GM12873 (cell line): ENCODE results near the gene UROC1.

Source experiments
- TF ChIP-seq, protein P1 (sequence below): IDR thresholded peaks from 2 replicates; pipeline ENCODE4 v1.5.1; 2012; ENCODE audit warnings: low read depth, mild to moderate bottlenecking, moderate library complexity, low read length, control low read depth; ENCODE audit not compliant: insufficient read depth; ENCODE audit errors: missing control alignments

UROC1 gene

DNA sequence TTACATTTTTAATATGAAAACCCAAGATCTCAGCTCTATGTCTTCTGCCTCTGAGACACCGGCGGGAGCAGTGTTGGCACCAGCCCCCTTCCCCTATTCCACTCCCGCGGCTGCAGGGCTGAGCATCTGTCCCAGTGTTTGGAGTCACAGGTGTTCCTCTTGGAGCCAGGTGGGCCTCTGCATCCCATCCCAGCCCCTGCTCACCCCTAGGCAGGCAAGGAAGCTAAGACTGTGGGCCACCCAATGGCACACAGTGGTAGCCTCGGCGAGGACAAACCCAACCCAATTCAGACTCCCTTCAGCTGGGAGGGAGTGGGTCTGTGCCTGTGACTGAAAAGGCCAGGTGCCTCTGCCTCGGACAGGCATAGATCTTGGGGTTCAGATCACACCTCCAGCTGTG is 9.4 kb upstream of the UROC1 start:
- TF ChIP-seq, protein P1, sequence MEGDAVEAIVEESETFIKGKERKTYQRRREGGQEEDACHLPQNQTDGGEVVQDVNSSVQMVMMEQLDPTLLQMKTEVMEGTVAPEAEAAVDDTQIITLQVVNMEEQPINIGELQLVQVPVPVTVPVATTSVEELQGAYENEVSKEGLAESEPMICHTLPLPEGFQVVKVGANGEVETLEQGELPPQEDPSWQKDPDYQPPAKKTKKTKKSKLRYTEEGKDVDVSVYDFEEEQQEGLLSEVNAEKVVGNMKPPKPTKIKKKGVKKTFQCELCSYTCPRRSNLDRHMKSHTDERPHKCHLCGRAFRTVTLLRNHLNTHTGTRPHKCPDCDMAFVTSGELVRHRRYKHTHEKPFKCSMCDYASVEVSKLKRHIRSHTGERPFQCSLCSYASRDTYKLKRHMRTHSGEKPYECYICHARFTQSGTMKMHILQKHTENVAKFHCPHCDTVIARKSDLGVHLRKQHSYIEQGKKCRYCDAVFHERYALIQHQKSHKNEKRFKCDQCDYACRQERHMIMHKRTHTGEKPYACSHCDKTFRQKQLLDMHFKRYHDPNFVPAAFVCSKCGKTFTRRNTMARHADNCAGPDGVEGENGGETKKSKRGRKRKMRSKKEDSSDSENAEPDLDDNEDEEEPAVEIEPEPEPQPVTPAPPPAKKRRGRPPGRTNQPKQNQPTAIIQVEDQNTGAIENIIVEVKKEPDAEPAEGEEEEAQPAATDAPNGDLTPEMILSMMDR, result no peak

DNA sequence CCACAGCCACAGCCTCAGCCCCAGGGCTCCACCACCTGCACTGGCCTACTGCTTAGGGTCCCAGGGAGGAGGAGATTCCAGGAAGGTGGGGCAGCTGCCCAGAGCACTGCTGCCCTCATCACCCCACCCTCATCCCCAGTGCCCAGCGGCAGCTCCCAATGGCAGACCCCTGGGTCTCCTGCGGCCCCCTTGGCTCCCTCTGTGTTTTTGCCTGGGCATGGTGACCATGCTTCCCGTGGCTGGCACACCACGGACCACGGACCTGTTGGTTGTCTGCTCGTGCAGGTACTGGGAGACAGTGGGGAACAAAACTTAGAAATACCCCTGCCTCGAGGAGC is 9.1 kb upstream of the UROC1 start:
- TF ChIP-seq, protein P1, result no peak

DNA sequence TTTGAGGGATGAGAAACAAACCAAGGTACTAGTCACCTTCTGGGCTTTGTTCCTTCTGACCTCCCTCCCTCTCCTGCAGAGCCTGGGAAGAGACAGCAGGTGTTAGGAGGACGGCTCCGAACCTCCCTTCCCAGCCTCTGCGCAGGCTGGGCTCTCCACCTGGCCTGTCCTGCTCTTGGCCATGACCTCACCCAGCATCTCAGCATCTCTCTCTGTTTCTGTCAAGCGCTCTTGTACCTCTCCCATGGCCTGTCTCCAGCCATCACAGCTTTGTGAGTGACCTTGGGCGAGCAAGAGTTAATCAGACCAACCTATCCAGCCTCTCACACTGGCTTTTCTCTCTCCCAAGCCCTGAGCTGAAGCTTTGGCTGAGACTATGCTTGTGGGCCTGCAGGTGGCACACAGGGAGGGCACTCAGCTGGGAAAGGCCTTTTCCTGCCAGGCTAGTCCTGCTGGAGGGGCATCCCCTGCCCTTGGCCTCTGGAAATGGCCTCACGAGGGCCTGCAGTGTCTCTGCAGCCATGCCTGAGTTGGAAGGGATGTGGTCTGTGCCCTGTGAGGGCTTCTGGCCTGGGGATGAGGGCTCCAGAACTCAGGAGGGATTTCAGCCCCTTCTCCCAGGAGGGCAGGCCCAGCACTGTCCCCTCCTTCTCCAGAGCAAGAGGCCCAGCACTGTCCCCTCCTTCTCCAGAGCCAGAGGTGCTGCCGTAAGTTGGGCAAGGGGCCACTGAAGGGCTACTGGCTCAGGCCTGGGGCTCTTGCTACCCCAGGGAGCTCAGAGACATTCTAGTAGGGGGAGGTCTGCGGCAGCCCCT is 8.5 kb upstream of the UROC1 start:
- TF ChIP-seq, protein P1, result no peak

DNA sequence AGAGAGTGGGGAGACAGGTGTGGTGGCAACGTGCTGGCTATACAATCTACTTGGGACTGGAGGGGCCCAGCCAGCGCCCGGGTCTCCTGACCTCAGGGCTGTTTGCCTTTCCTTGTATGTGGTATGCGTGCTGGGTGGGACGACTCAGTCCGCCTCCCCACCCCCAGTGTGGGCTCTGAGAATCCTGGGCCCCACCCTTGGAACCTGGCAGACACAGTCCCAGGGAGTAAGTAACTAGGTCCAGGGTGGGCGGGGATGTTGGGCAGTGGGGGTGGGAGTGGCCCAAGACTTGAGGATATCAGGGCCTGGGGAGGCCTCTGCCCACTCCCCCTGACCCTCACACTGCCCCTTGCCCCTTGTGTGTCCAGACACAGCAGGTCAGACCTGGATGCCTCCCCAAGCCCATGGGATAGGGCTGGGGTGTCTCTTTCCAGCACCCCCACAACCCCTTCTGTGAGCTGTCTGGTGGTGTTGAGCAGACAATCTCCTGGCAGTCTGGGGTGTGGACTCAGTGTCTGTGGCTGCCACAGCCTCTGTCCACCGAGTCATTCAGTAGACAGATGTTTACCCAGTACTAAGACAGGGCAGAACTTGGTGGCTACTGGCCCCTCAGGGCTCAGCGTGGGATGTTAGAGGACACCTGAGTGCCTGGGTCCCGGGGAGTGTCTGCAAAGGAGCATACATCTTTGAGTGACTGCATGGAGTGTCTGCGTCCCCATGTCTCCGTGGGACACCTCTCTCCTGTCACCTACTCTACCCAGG is 7.7 kb upstream of the UROC1 start:
- TF ChIP-seq, protein P1, result no peak

DNA sequence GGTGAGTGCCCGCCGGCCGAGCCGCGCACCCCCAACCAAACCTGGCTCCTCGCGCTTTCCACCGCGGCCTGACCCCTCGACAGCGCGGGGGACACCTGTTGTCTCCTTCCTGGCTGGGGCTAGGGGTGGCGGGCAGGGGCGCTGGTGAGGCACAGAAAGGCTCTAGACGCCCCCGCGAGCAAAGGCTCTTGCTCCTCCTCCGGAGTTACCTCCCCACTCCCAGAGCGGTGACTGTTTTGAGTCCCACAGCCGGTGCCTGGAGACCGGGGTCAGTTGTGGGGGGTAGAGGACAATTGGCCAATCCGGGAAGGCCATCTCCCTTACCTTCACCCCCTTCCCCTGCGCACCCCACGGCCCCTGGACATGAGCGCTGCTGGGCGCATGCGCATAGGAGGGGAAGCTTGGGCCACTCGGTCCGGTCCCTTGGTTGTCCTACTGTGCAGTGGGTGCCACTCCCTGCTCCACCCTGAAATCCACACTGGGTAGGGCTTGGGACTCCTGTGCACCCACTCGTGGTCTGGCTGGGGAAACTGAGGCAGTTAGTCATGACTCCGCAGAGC is 6.9 kb upstream of the UROC1 start:
- TF ChIP-seq, protein P1, result no peak

DNA sequence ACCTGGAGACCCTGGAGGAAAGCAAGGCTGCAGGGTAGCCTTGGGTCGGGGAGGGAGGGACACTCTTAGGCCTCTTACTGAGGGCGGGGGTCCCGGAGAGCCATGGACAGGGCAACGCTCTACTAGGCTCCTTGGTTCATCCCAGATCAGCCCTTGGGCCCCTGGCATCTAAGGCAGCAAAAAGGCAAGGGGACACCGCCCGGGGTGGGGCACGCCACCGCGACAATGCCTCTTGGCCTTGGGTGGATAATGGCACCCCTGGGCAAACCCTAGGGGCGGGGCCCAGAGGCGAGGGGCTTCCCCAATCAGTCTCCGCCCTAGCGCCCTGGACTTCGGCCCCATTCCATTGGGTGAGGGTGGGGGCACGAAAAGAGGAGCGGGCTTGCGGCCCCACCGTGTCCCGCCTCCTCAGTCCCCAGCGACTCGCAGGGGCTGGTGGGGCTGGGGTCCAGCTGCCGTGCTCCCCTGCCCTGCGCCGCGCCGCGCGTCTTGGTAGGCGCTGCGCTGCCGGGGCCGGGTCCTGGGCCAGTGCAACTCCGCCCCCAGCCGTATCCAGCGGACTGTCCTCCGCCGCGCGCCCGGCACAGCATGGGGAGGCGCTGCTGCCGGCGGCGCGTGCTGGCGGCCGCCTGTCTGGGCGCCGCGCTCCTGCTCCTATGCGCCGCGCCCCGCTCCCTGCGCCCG is 6.3 kb upstream of the UROC1 start, which contains the start of gene CHST13:
CHST13 (plus strand) TSS at position 411 of the 684 bp plus-strand sequence; CDS start at position 589, 178 bp downstream.
- TF ChIP-seq, protein P1, result no peak
